Retinal pigment epithelial cell (primary cell): ENCODE results near the gene EVPL.
"Not testable (repeated sequence)": the region's sequence is repeated elsewhere in the genome, so short reads cannot be mapped to it uniquely, and the experiment has no call there.

ENCODE experiments used
- DNase-seq: peaks from one replicate; pipeline ENCODE4 v3.0.0-alpha.2; 2010; ENCODE audit warnings: low read depth
- H3K4me3 ChIP-seq: 2 replicates; pipeline ENCODE4 v1.5.1; 2011; ENCODE audit warnings: mild to moderate bottlenecking, low read length, control low read depth, moderate library complexity
- TF ChIP-seq, protein P1 (sequence below): conservative IDR thresholded peaks from 2 replicates; pipeline ENCODE4 v1.5.1; 2011; ENCODE audit warnings: low read depth, low read length, control low read depth, inconsistent platforms

Gene EVPL

DNA sequence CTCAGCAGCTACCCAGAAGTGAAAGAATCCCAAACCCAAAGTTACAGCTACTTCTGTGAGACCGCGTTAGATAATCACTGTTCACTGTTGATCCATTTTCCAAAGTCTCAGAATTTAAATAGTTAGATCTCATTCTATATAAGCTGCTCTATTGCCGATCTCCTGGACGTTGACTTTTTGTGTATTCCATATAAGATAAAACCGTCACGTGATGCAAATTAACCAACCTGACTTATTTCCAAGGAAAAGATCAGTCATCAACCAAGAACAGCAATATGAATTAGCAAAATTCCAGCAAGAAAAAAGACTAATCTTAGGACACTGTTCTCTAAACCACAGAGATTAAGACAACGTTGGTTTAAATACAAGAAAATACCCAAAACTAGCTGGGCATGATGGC, 56.5 kb downstream of the EVPL start:
- H3K4me3 ChIP-seq = no peak overlapping the region
- no peak for DNase-seq

DNA sequence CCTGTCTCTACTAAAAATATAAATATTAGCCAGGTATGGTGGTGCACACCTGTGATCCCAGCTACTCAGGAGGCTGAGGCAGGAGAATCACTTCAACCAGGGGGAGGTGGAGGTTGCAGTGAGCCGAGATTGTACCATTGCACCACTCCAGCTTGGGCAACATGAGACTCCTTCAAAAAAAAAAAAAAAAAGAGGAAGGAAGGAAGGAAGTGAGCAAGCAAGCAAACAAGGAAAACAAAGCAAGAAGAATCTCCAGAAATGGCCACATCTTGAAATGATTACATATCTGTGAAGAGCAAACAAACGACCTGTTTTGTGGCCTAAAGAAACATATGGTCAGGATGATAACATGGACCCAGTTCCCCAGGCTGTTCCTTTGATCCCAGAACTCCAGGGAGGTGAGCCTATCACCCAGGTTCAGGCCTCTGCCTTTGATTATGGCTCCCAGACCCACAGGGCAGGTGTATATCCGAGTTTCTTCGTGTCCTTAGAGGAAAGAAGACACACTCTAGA, 57.0 kb downstream of the EVPL start:
- TF ChIP-seq, protein P1, sequence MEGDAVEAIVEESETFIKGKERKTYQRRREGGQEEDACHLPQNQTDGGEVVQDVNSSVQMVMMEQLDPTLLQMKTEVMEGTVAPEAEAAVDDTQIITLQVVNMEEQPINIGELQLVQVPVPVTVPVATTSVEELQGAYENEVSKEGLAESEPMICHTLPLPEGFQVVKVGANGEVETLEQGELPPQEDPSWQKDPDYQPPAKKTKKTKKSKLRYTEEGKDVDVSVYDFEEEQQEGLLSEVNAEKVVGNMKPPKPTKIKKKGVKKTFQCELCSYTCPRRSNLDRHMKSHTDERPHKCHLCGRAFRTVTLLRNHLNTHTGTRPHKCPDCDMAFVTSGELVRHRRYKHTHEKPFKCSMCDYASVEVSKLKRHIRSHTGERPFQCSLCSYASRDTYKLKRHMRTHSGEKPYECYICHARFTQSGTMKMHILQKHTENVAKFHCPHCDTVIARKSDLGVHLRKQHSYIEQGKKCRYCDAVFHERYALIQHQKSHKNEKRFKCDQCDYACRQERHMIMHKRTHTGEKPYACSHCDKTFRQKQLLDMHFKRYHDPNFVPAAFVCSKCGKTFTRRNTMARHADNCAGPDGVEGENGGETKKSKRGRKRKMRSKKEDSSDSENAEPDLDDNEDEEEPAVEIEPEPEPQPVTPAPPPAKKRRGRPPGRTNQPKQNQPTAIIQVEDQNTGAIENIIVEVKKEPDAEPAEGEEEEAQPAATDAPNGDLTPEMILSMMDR = no peak
- DNase-seq = no peak
- no peak overlapping the region for H3K4me3 ChIP-seq

More for the DNA sequence above, 56.5 kb downstream of the EVPL start:
- TF ChIP-seq, protein P1 = no peak

GRCh38 chr17:75969044-75969443, 58.1 kb downstream of the EVPL start:
- not testable (repeated sequence) for DNase-seq, H3K4me3 ChIP-seq

GRCh38 chr17:75965468-75965867, 61.6 kb downstream of the EVPL start:
- TF ChIP-seq, protein P1 = no peak
- H3K4me3 ChIP-seq = no peak overlapping the region
- no peak for DNase-seq

DNA sequence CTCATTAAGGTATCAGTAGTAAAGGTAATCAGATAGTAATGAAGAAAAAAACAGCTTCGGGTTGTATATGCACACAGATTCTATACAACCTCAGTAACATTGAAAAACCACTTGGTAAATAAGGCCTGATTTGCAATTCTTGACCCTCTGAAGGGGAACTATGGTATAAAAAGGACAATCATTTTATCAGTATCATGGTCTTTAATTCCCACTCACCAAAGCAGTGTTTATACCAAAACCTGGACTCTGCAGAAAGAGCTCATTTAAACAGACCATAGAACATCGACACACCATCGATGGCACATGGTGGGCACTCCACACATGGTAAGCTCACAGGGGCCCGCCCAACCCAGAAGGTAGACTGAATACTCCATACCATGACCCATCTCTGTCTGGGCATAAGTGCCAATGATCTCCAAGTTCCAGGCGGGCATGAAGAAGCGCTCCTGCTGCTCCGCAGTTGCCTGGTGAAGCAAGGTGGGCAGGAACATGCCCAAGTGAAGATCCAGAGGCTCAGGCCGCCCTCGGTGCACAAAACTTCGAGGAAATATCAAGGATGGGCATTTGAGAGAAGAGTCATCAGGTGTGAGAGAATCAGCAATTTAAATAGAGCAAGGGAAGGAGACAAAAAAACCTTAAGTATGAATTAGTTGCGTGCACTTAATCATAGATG, 67.1 kb downstream of the EVPL start:
- no peak for DNase-seq
- no peak overlapping the region for H3K4me3 ChIP-seq
- TF ChIP-seq, protein P1 = no peak

DNA sequence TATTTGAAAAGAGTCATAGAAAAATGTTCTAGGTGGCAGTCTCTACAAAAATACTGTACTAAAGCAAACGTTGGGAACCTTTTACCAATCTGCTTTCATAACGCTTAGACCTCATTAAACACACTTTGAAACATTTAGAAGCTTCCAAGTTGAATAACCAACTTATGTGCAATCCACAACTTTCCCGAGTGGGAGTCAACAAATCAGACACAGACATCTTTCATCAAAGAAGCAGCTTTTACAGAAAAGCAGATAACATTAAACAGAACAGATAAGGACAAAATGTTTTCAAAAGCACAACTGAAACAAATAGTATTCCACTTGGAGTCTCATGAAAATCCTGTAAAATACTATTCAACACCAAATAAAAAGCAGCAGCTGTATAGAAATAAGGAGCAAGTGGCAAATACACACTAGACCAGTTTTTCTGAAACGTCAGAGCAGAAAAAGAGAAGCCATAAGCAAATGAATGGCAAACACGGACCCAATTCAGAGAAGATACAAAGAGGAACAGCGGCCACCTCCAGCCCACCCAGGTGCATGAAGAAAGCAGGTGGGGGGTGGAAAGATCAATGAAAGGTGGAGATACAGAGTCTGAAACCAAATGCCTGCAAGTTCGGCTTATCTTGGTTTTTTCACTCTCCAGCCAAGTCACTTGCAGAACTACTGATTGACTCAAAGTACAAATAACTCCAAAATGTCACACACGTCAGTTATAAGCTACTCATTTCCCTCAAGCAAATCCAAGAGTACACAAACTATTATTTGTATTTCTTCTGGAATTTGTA, 67.9 kb downstream of the EVPL start:
- no peak overlapping the region for H3K4me3 ChIP-seq
- no peak for DNase-seq

More for the DNA sequence above, 67.9 kb downstream of the EVPL start:
- TF ChIP-seq, protein P1 = no peak
